ENCODE data around the gene MAP3K7CL.
"Not testable (repeated sequence)": the region's sequence is repeated elsewhere in the genome, so short reads cannot be mapped to it uniquely, and the experiment has no call there.

MAP3K7CL gene

GRCh38 chr21:29133796-29134195 is 3.4 kb downstream of the MAP3K7CL start:
- DNase-seq: peak; percentile 81

- no peak for DNase-seq
Measured at GRCh38 chr21:29135481-29135880, 5.0 kb downstream of the MAP3K7CL start.

GRCh38 chr21:29136033-29136432 is 5.6 kb downstream of the MAP3K7CL start:
- no peak for DNase-seq

- DNase-seq: no peak
Measured at GRCh38 chr21:29144736-29145353, 14.4 kb downstream of the MAP3K7CL start.

- no peak for DNase-seq
Measured at GRCh38 chr21:29145354-29145782, 14.9 kb downstream of the MAP3K7CL start.

GRCh38 chr21:29145852-29146453 is 15.5 kb downstream of the MAP3K7CL start:
- no peak for DNase-seq

- no peak for DNase-seq
Measured at GRCh38 chr21:29146726-29147125, 16.3 kb downstream of the MAP3K7CL start.

GRCh38 chr21:29148530-29148929 is 18.1 kb downstream of the MAP3K7CL start:
- DNase-seq: no peak

- DNase-seq: no peak
Measured at GRCh38 chr21:29149808-29150425, 19.5 kb downstream of the MAP3K7CL start.

- DNase-seq: no peak
Measured at GRCh38 chr21:29151931-29152330, 21.5 kb downstream of the MAP3K7CL start.

GRCh38 chr21:29152916-29153315 is 22.5 kb downstream of the MAP3K7CL start:
- no peak for DNase-seq

- DNase-seq: no peak
Measured at GRCh38 chr21:29154270-29154669, 23.8 kb downstream of the MAP3K7CL start.

- no peak for DNase-seq
Measured at GRCh38 chr21:29155118-29155932, 24.9 kb downstream of the MAP3K7CL start.

GRCh38 chr21:29155933-29156260 is 25.5 kb downstream of the MAP3K7CL start:
- no peak for DNase-seq

GRCh38 chr21:29157080-29157479 is 26.6 kb downstream of the MAP3K7CL start:
- no peak for DNase-seq

- DNase-seq: no peak
Measured at GRCh38 chr21:29159842-29160241, 29.4 kb downstream of the MAP3K7CL start.

- DNase-seq: not testable (repeated sequence)
Measured at GRCh38 chr21:29162825-29163224, 32.4 kb downstream of the MAP3K7CL start.

GRCh38 chr21:29163341-29164115 is 33.1 kb downstream of the MAP3K7CL start:
- DNase-seq: no peak

- DNase-seq: peak; percentile 8
Measured at GRCh38 chr21:29164323-29164942, 34.0 kb downstream of the MAP3K7CL start.

GRCh38 chr21:29166323-29166722 is 35.9 kb downstream of the MAP3K7CL start:
- no peak for DNase-seq

GRCh38 chr21:29166853-29167252 is 36.4 kb downstream of the MAP3K7CL start:
- no peak for DNase-seq

- not testable (repeated sequence) for DNase-seq
Measured at GRCh38 chr21:29167481-29167880, 37.0 kb downstream of the MAP3K7CL start.

Data from NCI-H2227 treated with DMSO at 0.1 percent for 48 hours (cell line).